ENCODE measurements around the gene MCF2L2. TPM values are rescaled to one million over a fixed set of nuclear protein-coding genes. Genes with fewer than 3 reads are reported as not detected.
A peak's percentile ranks its signal among the peaks of the same experiment; 100 is the strongest.

Gene MCF2L2
- total and polyA plus RNA-seq, 2 of the 13 experiments (the other 11 are each of a cell fraction or from before 2014, with no cell fraction given): not detected

DNA sequence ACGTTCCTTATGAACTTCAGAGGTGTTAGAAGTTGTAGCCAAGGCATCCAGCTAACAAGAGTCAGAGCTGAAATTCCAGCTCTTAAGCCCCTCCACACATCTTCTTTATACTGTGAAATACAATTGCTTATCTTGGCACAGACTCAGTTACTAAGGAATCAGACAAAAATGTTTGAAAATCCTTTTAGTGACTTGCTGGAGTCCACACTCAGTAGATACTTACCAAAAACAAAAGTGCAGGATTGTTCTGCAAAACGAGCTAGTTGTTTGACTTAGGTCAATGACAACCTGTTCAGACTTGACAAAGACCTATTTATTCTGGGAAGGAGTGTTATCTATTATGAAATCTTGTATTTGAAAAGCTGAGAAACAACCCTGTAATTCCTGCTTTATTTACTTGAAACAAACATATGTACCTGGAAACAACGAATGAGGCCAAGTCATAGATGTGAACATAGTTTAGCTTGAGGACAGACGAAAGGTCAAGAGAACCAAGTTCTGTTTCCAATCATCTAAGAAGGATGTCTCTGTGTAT lies 136.9 kb downstream of the MCF2L2 start (continued):
- TF ChIP-seq POLR2G (IDR thresholded peaks at IDR 0.05; ENCODE audit: low read depth, low read length) (no peak), HNRNPLL (IDR thresholded peaks at IDR 0.05; ENCODE audit: low read depth, low read length, poor library complexity, severe bottlenecking) (no peak), ZNF253 (CRISPR knock-in tag; IDR thresholded peaks at IDR 0.05; ENCODE audit: borderline replicate concordance) (no peak), ZSCAN25 (CRISPR knock-in tag; IDR thresholded peaks at IDR 0.05) (no peak), ZNF850 (CRISPR knock-in tag; conservative IDR thresholded peaks at IDR 0.05) (no peak), ZNF30 (CRISPR knock-in tag; IDR thresholded peaks at IDR 0.05) (no peak), TBX2 (CRISPR knock-in tag; IDR thresholded peaks at IDR 0.05; ENCODE audit: borderline replicate concordance) (peak; percentile 79), SIN3B (IDR thresholded peaks at IDR 0.05; ENCODE audit: low read length) (no peak), ELF3 (CRISPR knock-in tag; IDR thresholded peaks at IDR 0.05) (0 out of 2 replicates have a peak, but pooled peaks have one; percentile 20), ZFP41 (CRISPR knock-in tag; IDR thresholded peaks at IDR 0.05; ENCODE audit: borderline replicate concordance) (no peak), CHCHD3 (CRISPR knock-in tag; IDR thresholded peaks at IDR 0.05) (no peak), SP5 (CRISPR knock-in tag; IDR thresholded peaks at IDR 0.05; ENCODE audit: borderline replicate concordance, low read depth) (no peak), KLF9 (CRISPR knock-in tag; IDR thresholded peaks at IDR 0.05; ENCODE audit: low read depth) (no peak), TAF1 (CRISPR knock-in tag; IDR thresholded peaks at IDR 0.05) (no peak), ZNF703 (CRISPR knock-in tag; IDR thresholded peaks at IDR 0.05; ENCODE audit: borderline replicate concordance) (0 out of 2 replicates have a peak, but pooled peaks have one; percentile 59), ZNF556 (CRISPR knock-in tag; IDR thresholded peaks at IDR 0.05; ENCODE audit: borderline replicate concordance) (no peak)
- TF ChIP-seq, protein P1, sequence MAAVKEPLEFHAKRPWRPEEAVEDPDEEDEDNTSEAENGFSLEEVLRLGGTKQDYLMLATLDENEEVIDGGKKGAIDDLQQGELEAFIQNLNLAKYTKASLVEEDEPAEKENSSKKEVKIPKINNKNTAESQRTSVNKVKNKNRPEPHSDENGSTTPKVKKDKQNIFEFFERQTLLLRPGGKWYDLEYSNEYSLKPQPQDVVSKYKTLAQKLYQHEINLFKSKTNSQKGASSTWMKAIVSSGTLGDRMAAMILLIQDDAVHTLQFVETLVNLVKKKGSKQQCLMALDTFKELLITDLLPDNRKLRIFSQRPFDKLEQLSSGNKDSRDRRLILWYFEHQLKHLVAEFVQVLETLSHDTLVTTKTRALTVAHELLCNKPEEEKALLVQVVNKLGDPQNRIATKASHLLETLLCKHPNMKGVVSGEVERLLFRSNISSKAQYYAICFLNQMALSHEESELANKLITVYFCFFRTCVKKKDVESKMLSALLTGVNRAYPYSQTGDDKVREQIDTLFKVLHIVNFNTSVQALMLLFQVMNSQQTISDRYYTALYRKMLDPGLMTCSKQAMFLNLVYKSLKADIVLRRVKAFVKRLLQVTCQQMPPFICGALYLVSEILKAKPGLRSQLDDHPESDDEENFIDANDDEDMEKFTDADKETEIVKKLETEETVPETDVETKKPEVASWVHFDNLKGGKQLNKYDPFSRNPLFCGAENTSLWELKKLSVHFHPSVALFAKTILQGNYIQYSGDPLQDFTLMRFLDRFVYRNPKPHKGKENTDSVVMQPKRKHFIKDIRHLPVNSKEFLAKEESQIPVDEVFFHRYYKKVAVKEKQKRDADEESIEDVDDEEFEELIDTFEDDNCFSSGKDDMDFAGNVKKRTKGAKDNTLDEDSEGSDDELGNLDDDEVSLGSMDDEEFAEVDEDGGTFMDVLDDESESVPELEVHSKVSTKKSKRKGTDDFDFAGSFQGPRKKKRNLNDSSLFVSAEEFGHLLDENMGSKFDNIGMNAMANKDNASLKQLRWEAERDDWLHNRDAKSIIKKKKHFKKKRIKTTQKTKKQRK (IDR thresholded peaks at IDR 0.05; ENCODE audit: low read length): no peak
- TF ChIP-seq, protein P2, sequence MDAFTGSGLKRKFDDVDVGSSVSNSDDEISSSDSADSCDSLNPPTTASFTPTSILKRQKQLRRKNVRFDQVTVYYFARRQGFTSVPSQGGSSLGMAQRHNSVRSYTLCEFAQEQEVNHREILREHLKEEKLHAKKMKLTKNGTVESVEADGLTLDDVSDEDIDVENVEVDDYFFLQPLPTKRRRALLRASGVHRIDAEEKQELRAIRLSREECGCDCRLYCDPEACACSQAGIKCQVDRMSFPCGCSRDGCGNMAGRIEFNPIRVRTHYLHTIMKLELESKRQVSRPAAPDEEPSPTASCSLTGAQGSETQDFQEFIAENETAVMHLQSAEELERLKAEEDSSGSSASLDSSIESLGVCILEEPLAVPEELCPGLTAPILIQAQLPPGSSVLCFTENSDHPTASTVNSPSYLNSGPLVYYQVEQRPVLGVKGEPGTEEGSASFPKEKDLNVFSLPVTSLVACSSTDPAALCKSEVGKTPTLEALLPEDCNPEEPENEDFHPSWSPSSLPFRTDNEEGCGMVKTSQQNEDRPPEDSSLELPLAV (CRISPR knock-in tag; conservative IDR thresholded peaks at IDR 0.05; ENCODE audit: low read depth): no peak
- TF ChIP-seq, protein P3, sequence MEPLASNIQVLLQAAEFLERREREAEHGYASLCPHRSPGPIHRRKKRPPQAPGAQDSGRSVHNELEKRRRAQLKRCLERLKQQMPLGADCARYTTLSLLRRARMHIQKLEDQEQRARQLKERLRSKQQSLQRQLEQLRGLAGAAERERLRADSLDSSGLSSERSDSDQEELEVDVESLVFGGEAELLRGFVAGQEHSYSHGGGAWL (CRISPR knock-in tag; IDR thresholded peaks at IDR 0.05): no peak
- TF ChIP-seq, protein P4, sequence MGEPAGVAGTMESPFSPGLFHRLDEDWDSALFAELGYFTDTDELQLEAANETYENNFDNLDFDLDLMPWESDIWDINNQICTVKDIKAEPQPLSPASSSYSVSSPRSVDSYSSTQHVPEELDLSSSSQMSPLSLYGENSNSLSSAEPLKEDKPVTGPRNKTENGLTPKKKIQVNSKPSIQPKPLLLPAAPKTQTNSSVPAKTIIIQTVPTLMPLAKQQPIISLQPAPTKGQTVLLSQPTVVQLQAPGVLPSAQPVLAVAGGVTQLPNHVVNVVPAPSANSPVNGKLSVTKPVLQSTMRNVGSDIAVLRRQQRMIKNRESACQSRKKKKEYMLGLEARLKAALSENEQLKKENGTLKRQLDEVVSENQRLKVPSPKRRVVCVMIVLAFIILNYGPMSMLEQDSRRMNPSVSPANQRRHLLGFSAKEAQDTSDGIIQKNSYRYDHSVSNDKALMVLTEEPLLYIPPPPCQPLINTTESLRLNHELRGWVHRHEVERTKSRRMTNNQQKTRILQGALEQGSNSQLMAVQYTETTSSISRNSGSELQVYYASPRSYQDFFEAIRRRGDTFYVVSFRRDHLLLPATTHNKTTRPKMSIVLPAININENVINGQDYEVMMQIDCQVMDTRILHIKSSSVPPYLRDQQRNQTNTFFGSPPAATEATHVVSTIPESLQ (CRISPR knock-in tag; conservative IDR thresholded peaks at IDR 0.05): no peak
- TF ChIP-seq, protein P5, sequence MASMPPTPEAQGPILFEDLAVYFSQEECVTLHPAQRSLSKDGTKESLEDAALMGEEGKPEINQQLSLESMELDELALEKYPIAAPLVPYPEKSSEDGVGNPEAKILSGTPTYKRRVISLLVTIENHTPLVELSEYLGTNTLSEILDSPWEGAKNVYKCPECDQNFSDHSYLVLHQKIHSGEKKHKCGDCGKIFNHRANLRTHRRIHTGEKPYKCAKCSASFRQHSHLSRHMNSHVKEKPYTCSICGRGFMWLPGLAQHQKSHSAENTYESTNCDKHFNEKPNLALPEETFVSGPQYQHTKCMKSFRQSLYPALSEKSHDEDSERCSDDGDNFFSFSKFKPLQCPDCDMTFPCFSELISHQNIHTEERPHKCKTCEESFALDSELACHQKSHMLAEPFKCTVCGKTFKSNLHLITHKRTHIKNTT (CRISPR knock-in tag; IDR thresholded peaks at IDR 0.05): no peak

All from HepG2 (cell line).